Uterus (tissue), 2 donors: Measurements from ENCODE around the gene PLXNA2.

Experiments used
- CTCF ChIP-seq, 4 experiments: fragments of 200-600 bp in 2 of 4; fragments of 450-650 bp in 2 of 4; sonication (generic) in 2 of 4; IDR thresholded peaks; one replicate each; pipeline ENCODE4 v1.5.1; 2016 to 2019; ENCODE audit warnings: antibody characterized with exemption in 4 of 4, mild to moderate bottlenecking in 2 of 4, moderate library complexity in 1 of 4
- POLR2A ChIP-seq, 2 donors: fragments of 450-650 bp; IDR thresholded peaks; one replicate each; pipeline ENCODE4 v1.6.1; 2016; ENCODE audit warnings: antibody characterized with exemption in 2 of 2, mild to moderate bottlenecking in 1 of 2, moderate library complexity in 1 of 2

- TF ChIP-seq POLR2A (IDR thresholded peaks at IDR 0.05): no peak
- no peak for TF ChIP-seq CTCF (IDR thresholded peaks at IDR 0.05)
Observed at GRCh38 chr1:208136459-208137182, 107.6 kb downstream of the PLXNA2 start.
